ENCODE measurements around the gene PLEKHJ1. TPM values are rescaled to one million over a fixed set of nuclear protein-coding genes. Genes with fewer than 3 reads are reported as not detected.
"Not testable (repeated sequence)": the region's sequence is repeated elsewhere in the genome, so short reads cannot be mapped to it uniquely, and the experiment has no call there.

The PLEKHJ1 gene
- total RNA-seq, 1 donor from 2014 or later: 116 TPM

GRCh38 chr19:2207008-2207407 lies 29.1 kb downstream of the PLEKHJ1 start:
- H3K4me1 Mint-ChIP-seq (ENCODE audit: low read depth): no peaks in the 10 kb centered on the region
- no peak overlapping the region for H3K4me3 Mint-ChIP-seq (ENCODE audit: low read depth)
- no peak for TF ChIP-seq CTCF (IDR thresholded peaks at IDR 0.05; ENCODE audit: unreplicated experiment)
- H3K27me3 Mint-ChIP-seq: no peaks in the 10 kb centered on the region
- no peaks in the 10 kb centered on the region for H3K9me3 Mint-ChIP-seq (ENCODE audit: low read depth)
- H3K27ac Mint-ChIP-seq: no peak overlapping the region
- peaks cover 7% of the 10 kb centered on the region for H3K36me3 Mint-ChIP-seq (ENCODE audit: insufficient read depth)
- no peak for DNase-seq (ENCODE audit: low spot score, unreplicated experiment)

GRCh38 chr19:2202366-2202765 lies 33.8 kb downstream of the PLEKHJ1 start:
- no peaks in the 10 kb centered on the region for H3K4me1 Mint-ChIP-seq (ENCODE audit: low read depth)
- no peak for DNase-seq (ENCODE audit: low spot score, unreplicated experiment)
- H3K27me3 Mint-ChIP-seq: no peaks in the 10 kb centered on the region
- no peak for TF ChIP-seq CTCF (IDR thresholded peaks at IDR 0.05; ENCODE audit: unreplicated experiment)
- H3K9me3 Mint-ChIP-seq (ENCODE audit: low read depth): no peaks in the 10 kb centered on the region
- no peak overlapping the region for H3K4me3 Mint-ChIP-seq (ENCODE audit: low read depth)
- peaks cover 3% of the 10 kb centered on the region for H3K36me3 Mint-ChIP-seq (ENCODE audit: insufficient read depth)
- no peak overlapping the region for H3K27ac Mint-ChIP-seq

GRCh38 chr19:2201473-2202148 lies 34.5 kb downstream of the PLEKHJ1 start:
- Mint-ChIP-seq H3K9me3 (ENCODE audit: low read depth) (no peaks in the 10 kb centered on the region), H3K27ac (peak overlapping the region; percentile 67), H3K4me3 (ENCODE audit: low read depth) (no peak overlapping the region), H3K4me1 (ENCODE audit: low read depth) (no peaks in the 10 kb centered on the region), H3K27me3 (no peaks in the 10 kb centered on the region), H3K36me3 (ENCODE audit: insufficient read depth) (peaks cover 3% of the 10 kb centered on the region)
- TF ChIP-seq CTCF (IDR thresholded peaks at IDR 0.05; ENCODE audit: unreplicated experiment): no peak
- DNase-seq (ENCODE audit: low spot score, unreplicated experiment): no peak

- not testable (repeated sequence) for H3K36me3 Mint-ChIP-seq (ENCODE audit: insufficient read depth); H3K27me3 Mint-ChIP-seq; DNase-seq (ENCODE audit: low spot score, unreplicated experiment); H3K4me3 Mint-ChIP-seq (ENCODE audit: low read depth); H3K9me3 Mint-ChIP-seq (ENCODE audit: low read depth); H3K27ac Mint-ChIP-seq; H3K4me1 Mint-ChIP-seq (ENCODE audit: low read depth)
Measured at GRCh38 chr19:2200624-2201294, 35.4 kb downstream of the PLEKHJ1 start.

GRCh38 chr19:2199861-2200623 lies 36.1 kb downstream of the PLEKHJ1 start:
- no peaks in the 10 kb centered on the region for H3K4me1 Mint-ChIP-seq (ENCODE audit: low read depth)
- TF ChIP-seq CTCF (IDR thresholded peaks at IDR 0.05; ENCODE audit: unreplicated experiment): no peak
- H3K36me3 Mint-ChIP-seq (ENCODE audit: insufficient read depth): peaks cover 2% of the 10 kb centered on the region
- no peak for DNase-seq (ENCODE audit: low spot score, unreplicated experiment)
- H3K27ac Mint-ChIP-seq: no peak overlapping the region
- H3K9me3 Mint-ChIP-seq (ENCODE audit: low read depth): no peaks in the 10 kb centered on the region
- no peak overlapping the region for H3K4me3 Mint-ChIP-seq (ENCODE audit: low read depth)
- no peaks in the 10 kb centered on the region for H3K27me3 Mint-ChIP-seq

All from progenitor cell of endocrine pancreas (in vitro differentiated cells).